Liver (tissue), 9 donors: Measurements from ENCODE around the gene MAVS. TPM values are rescaled to one million over a fixed set of nuclear protein-coding genes. Genes with fewer than 3 reads are reported as not detected.
"Not testable (repeated sequence)": the region's sequence is repeated elsewhere in the genome, so short reads cannot be mapped to it uniquely, and the experiment has no call there.

Experiments used
- DNase-seq: peaks from one replicate; pipeline ENCODE4 v3.0.0-alpha.2; 2017; ENCODE audit warnings: low spot score
- H3K27ac ChIP-seq, 2 donors: one replicate each; pipeline ENCODE4 v1.7.0; 2013; ENCODE audit warnings: inconsistent platforms in 2 of 2, low read length in 2 of 2, control low read depth in 1 of 2, low read depth in 1 of 2, mild to moderate bottlenecking in 1 of 2
- H3K27me3 ChIP-seq, 4 donors: one replicate each; pipeline versions ENCODE4 v1.6.1 to v1.7.0; 2013; ENCODE audit warnings: low read length in 3 of 4, inconsistent platforms in 1 of 4, mild to moderate bottlenecking in 1 of 4, moderate library complexity in 1 of 4; ENCODE audit not compliant: control insufficient read depth in 4 of 4, insufficient read depth in 4 of 4
- H3K36me3 ChIP-seq, 4 donors: one replicate each; pipeline versions ENCODE4 v1.6.1 to v1.7.0; 2013; ENCODE audit warnings: low read length in 3 of 4, mild to moderate bottlenecking in 3 of 4, low read depth in 1 of 4, moderate library complexity in 1 of 4; ENCODE audit not compliant: control insufficient read depth in 4 of 4, insufficient read depth in 3 of 4
- H3K4me1 ChIP-seq, 4 donors: one replicate each; pipeline versions ENCODE4 v1.6.1 to v1.7.0; 2013; ENCODE audit warnings: low read length in 3 of 4, mild to moderate bottlenecking in 3 of 4, moderate library complexity in 1 of 4; ENCODE audit not compliant: control insufficient read depth in 4 of 4, insufficient read depth in 4 of 4
- H3K4me3 ChIP-seq, 3 donors: one replicate each; pipeline versions ENCODE4 v1.6.1 to v1.7.0; 2013; ENCODE audit warnings: low read length in 3 of 3, control low read depth in 1 of 3, low read depth in 1 of 3, mild to moderate bottlenecking in 1 of 3
- H3K9ac ChIP-seq, 2 donors: one replicate each; pipeline ENCODE4 v1.7.0; 2013; ENCODE audit warnings: low read length in 2 of 2, mild to moderate bottlenecking in 2 of 2, moderate library complexity in 2 of 2, control low read depth in 1 of 2, low read depth in 1 of 2
- H3K9me3 ChIP-seq, 4 donors: one replicate each; pipeline versions ENCODE4 v1.6.1 to v1.7.0; 2013; ENCODE audit warnings: low read length in 3 of 4; ENCODE audit not compliant: control insufficient read depth in 4 of 4
- CTCF ChIP-seq: fragments of 150-350 bp; IDR thresholded peaks from 2 replicates; pipeline ENCODE4 v1.5.1; 2017; ENCODE audit warnings: improper control_type of control experiment, low read depth, low read length; ENCODE audit not compliant: missing input control
- FOXA1 ChIP-seq: IDR thresholded peaks from 2 replicates; pipeline ENCODE4 v1.6.1; 2016; ENCODE audit warnings: antibody characterized with exemption
- FOXA2 ChIP-seq: IDR thresholded peaks from 2 replicates; pipeline ENCODE4 v1.6.1; 2016; ENCODE audit warnings: antibody characterized with exemption
- GABPA ChIP-seq, 2 donors: IDR thresholded peaks in 1 of 2; conservative IDR thresholded peaks in 1 of 2; 2 replicates each; pipeline ENCODE4 v1.6.1; 2016; ENCODE audit warnings: antibody characterized with exemption in 2 of 2, mild to moderate bottlenecking in 1 of 2, moderate library complexity in 1 of 2
- HNF4A ChIP-seq, 2 donors: conservative IDR thresholded peaks; 2 replicates each; pipeline ENCODE4 v1.6.1; 2016; ENCODE audit warnings: antibody characterized with exemption in 2 of 2, mild to moderate bottlenecking in 2 of 2
- HNF4G ChIP-seq: IDR thresholded peaks from 2 replicates; pipeline ENCODE4 v1.6.1; 2016; ENCODE audit warnings: antibody characterized with exemption
- JUND ChIP-seq, 2 donors: IDR thresholded peaks; 2 replicates each; pipeline ENCODE4 v1.6.1; 2016; ENCODE audit warnings: antibody characterized with exemption in 2 of 2
- MAX ChIP-seq: IDR thresholded peaks from 2 replicates; pipeline ENCODE4 v1.6.1; 2016; ENCODE audit warnings: antibody characterized with exemption
- NR2F2 ChIP-seq: IDR thresholded peaks from 2 replicates; pipeline ENCODE4 v1.6.1; 2016; ENCODE audit warnings: antibody characterized with exemption
- REST ChIP-seq: IDR thresholded peaks from 2 replicates; pipeline ENCODE4 v1.6.1; 2016; ENCODE audit warnings: antibody characterized with exemption, mild to moderate bottlenecking
- RXRA ChIP-seq, 2 donors: IDR thresholded peaks; 2 replicates each; pipeline ENCODE4 v1.6.1; 2017 to 2018; ENCODE audit warnings: antibody characterized with exemption in 2 of 2, mild to moderate bottlenecking in 1 of 2
- SP1 ChIP-seq: IDR thresholded peaks from 2 replicates; pipeline ENCODE4 v1.6.1; 2018; ENCODE audit warnings: antibody characterized with exemption, mild to moderate bottlenecking
- TAF1 ChIP-seq: conservative IDR thresholded peaks from 2 replicates; pipeline ENCODE4 v1.6.1; 2016; ENCODE audit warnings: antibody characterized with exemption, mild to moderate bottlenecking
- YY1 ChIP-seq: IDR thresholded peaks from 2 replicates; pipeline ENCODE4 v1.6.1; 2016; ENCODE audit warnings: antibody characterized with exemption, mild to moderate bottlenecking
- ZBTB33 ChIP-seq: IDR thresholded peaks from 2 replicates; pipeline ENCODE4 v1.6.1; 2016; ENCODE audit warnings: antibody characterized with exemption
- WGBS: extraction: QIAGEN DNeasy Blood & Tissue Kit; methylation state at CpG from one replicate; pipeline ENCODE4 v1.1.7; 2013; 5-methylcytosine and 5-hydroxymethylcytosine counted together
- polyA plus RNA-seq, 2 donors: library from polyadenylated mRNA; stranded (reverse) in 1 of 2; unstranded in 1 of 2; fragments of 200-250 nt in 1 of 2; fragments of >200 nt in 1 of 2; fragmentation: Nextera tagmentation in 1 of 2; extraction: Ambion mirVana in 1 of 2; gene quantifications; one replicate each; pipeline versions ENCODE4 v1.2.1 to v1.2.3, GENCODE V29; 2013 to 2015
- total RNA-seq, 2 donors: library from RNA; depleted of rRNA; stranded (reverse); fragments of >200 nt; gene quantifications; one replicate each; pipeline ENCODE4 v1.2.3, GENCODE V29; 2014
- donor health status: healthy.
- donor health status: healthy.
- donor health status: healthy.
- donor health status: healthy.
- donor health status: healthy.

The MAVS gene
- total and polyA plus RNA-seq, 4 donors = 4.7 to 20.9 (median 11.9) TPM

GRCh38 chr20:3876676-3877075 is 30.0 kb downstream of the MAVS start:
- H3K4me1 ChIP-seq = no peaks in the 10 kb centered on the region
- no peak for DNase-seq
- TF ChIP-seq RXRA (IDR thresholded peaks at IDR 0.05) = no peak
- TF ChIP-seq CTCF = no peak
- no peaks in the 10 kb centered on the region for H3K9me3 ChIP-seq
- H3K27ac ChIP-seq = no peak overlapping the region
- no peak overlapping the region for H3K4me3 ChIP-seq
- peaks cover 0 to 14% (median 9%) of the 10 kb centered on the region in 4 donors for H3K36me3 ChIP-seq
- no peaks in the 10 kb centered on the region for H3K27me3 ChIP-seq
- no peak overlapping the region for H3K9ac ChIP-seq

- WGBS = 98% methylated on average over 4 of the region's 4 CpGs
- H3K36me3 ChIP-seq = not testable (repeated sequence)
Observed at GRCh38 chr20:3878921-3879274, 32.3 kb downstream of the MAVS start.

GRCh38 chr20:3885715-3886114 is 39.1 kb downstream of the MAVS start:
- Histone ChIP-seq H3K4me1 (peaks cover 3 to 19% (median 17%) of the 10 kb centered on the region in 4 donors), H3K36me3 (no peaks in the 10 kb centered on the region), H3K27me3 (no peaks in the 10 kb centered on the region), H3K9ac (no peak overlapping the region), H3K9me3 (no peaks in the 10 kb centered on the region), H3K27ac (no peak overlapping the region), H3K4me3 (no peak overlapping the region)
- over 99% methylated on average over 3 of the region's 3 CpGs for WGBS
- no peak for TF ChIP-seq ZBTB33
- TF ChIP-seq NR2F2 = no peak
- TF ChIP-seq HNF4G = no peak
- no peak for TF ChIP-seq JUND (IDR thresholded peaks at IDR 0.05)
- no peak for TF ChIP-seq HNF4A (conservative IDR thresholded peaks at IDR 0.05)
- no peak for TF ChIP-seq FOXA1
- no peak for TF ChIP-seq REST
- TF ChIP-seq MAX = no peak
- TF ChIP-seq GABPA (IDR thresholded peaks at IDR 0.05 in 1 of 2, conservative IDR thresholded peaks at IDR 0.05 in 1 of 2) = no peak
- no peak for TF ChIP-seq TAF1
- no peak for TF ChIP-seq FOXA2
- TF ChIP-seq SP1 = no peak
- TF ChIP-seq YY1 = no peak
- no peak for DNase-seq

More at GRCh38 chr20:3878921-3879274, 32.3 kb downstream of the MAVS start:
- not testable (repeated sequence) for H3K27me3 ChIP-seq, H3K27ac ChIP-seq, H3K9me3 ChIP-seq, H3K4me1 ChIP-seq, H3K4me3 ChIP-seq, H3K9ac ChIP-seq, DNase-seq
